ENCODE data around the gene GNAQ.

GRCh38 chr9:77725046-77725694 lies 306.4 kb downstream of the GNAQ start:
- TF ChIP-seq CTCF (IDR thresholded peaks at IDR 0.05): no peak
- no peak for TF ChIP-seq POLR2A (IDR thresholded peaks at IDR 0.05)
- TF ChIP-seq POLR2AphosphoS5 (IDR thresholded peaks at IDR 0.05): no peak
- TF ChIP-seq EP300 (IDR thresholded peaks at IDR 0.05): no peak

Measured in upper lobe of left lung (tissue), 4 donors.